Aorta (tissue), 5 donors: ENCODE data around the gene TARS2. TPM values are rescaled to one million over a fixed set of nuclear protein-coding genes. Genes with fewer than 3 reads are reported as not detected.

ENCODE experiments used
- ATAC-seq: fragments of 200-7000 bp; cut with Tn5 transposase; one replicate; pipeline ENCODE4 v1.9.1; 2022; ENCODE audit warnings: moderate library complexity; ENCODE audit not compliant: low FRiP score
- DNase-seq, 2 donors: peaks; one replicate each; pipeline ENCODE4 v3.0.0-alpha.2; 2020
- H3K27ac ChIP-seq, 2 donors: one replicate each; pipeline ENCODE4 v1.5.1; 2013; ENCODE audit warnings: low read length in 2 of 2, mild to moderate bottlenecking in 2 of 2, moderate library complexity in 2 of 2, control low read depth in 1 of 2, inconsistent platforms in 1 of 2, low read depth in 1 of 2
- H3K27me3 ChIP-seq, 2 donors: one replicate each; pipeline ENCODE4 v1.6.1; 2013; ENCODE audit warnings: control low read depth in 1 of 2, low read length in 1 of 2, mild to moderate bottlenecking in 1 of 2, moderate library complexity in 1 of 2; ENCODE audit not compliant: insufficient read depth in 2 of 2, control insufficient read depth in 1 of 2
- H3K36me3 ChIP-seq, 2 donors: one replicate each; pipeline ENCODE4 v1.6.1; 2013; ENCODE audit warnings: control low read depth in 1 of 2, low read length in 1 of 2, mild to moderate bottlenecking in 1 of 2; ENCODE audit not compliant: insufficient read depth in 2 of 2, control insufficient read depth in 1 of 2
- H3K4me1 ChIP-seq, 2 donors: one replicate each; pipeline ENCODE4 v1.6.1; 2013; ENCODE audit warnings: low read length in 2 of 2, control low read depth in 1 of 2, mild to moderate bottlenecking in 1 of 2, moderate library complexity in 1 of 2; ENCODE audit not compliant: insufficient read depth in 2 of 2, control insufficient read depth in 1 of 2
- H3K4me3 ChIP-seq, 2 donors: one replicate each; pipeline ENCODE4 v1.5.1; 2013; ENCODE audit warnings: low read length in 2 of 2, control low read depth in 1 of 2, mild to moderate bottlenecking in 1 of 2
- H3K9me3 ChIP-seq: one replicate; pipeline ENCODE4 v1.6.1; 2013; ENCODE audit warnings: mild to moderate bottlenecking, low read length; ENCODE audit not compliant: control insufficient read depth
- WGBS, 2 donors: extraction: QIAGEN DNeasy Blood & Tissue Kit; methylation state at CpG; one replicate each; pipeline ENCODE4 v1.1.7; 2013; 5-methylcytosine and 5-hydroxymethylcytosine counted together
- intact Hi-C, 2 donors: fragments of 100-400 bp; cut with DNase I; formaldehyde crosslinking; loops; one replicate each; pipeline versions ENCODE4 v1.14.2 to v1.15.0; 2022
- polyA plus RNA-seq, 2 donors: library from polyadenylated mRNA; stranded (reverse); fragments of 200-250 nt; gene quantifications; one replicate each; pipeline ENCODE4 v1.2.3, GENCODE V29; 2013
- total RNA-seq, 2 donors: library from RNA; stranded (reverse); fragmentation: NEBNext Ultra II Directional; extraction: Animal tissue kit (Norgen Biotek cat#: 25700); gene quantifications; one replicate each; pipeline ENCODE4 v1.2.1, GENCODE V29; 2021
- donor health status: healthy with polysubstance abuse.
- donor health status: Bipolar disorder and iron deficiency.
- donor health status: DM: no; HTN: no; CAD: no.
- donor health status: DM: no; HTN: no; CAD: no.
- donor health status: DM: yes; HTN: yes; CAD: no.

TARS2 gene
- total and polyA plus RNA-seq, 4 donors, result 8.4 to 18.6 (median 13.7) TPM

GRCh38 chr1:150549496-150550221, 62.4 kb downstream of the TARS2 start:
- 2 to 4% methylated on average over 32 to 43 of the region's 43 CpGs for WGBS, 2 donors
- Histone ChIP-seq H3K4me3 (peak overlapping the region; percentile 27 to 46), H3K4me1 (peaks cover 0 to 3% of the 10 kb centered on the region in 2 donors)

GRCh38 chr1:150550222-150551050, 63.2 kb downstream of the TARS2 start:
- H3K36me3 ChIP-seq, result no peaks in the 10 kb centered on the region
- H3K27ac ChIP-seq, result peak overlapping the region in 1 of 2 donors; percentile 78
- ATAC-seq (peak; percentile 44), DNase-seq (peak in 1 of 2 donors; percentile 91)
- peaks cover 0 to 3% of the 10 kb centered on the region in 2 donors for H3K4me1 ChIP-seq
- no peaks in the 10 kb centered on the region for H3K27me3 ChIP-seq
- 3 to 6% methylated on average over 19 to 22 of the region's 22 CpGs for WGBS, 2 donors
- H3K9me3 ChIP-seq, result no peaks in the 10 kb centered on the region
- intact Hi-C loops, result no loop called here
- peak overlapping the region in 1 of 2 donors; percentile 46 for H3K4me3 ChIP-seq

More at GRCh38 chr1:150549496-150550221, 62.4 kb downstream of the TARS2 start:
- no peaks in the 10 kb centered on the region for H3K36me3 ChIP-seq
- peak overlapping the region; percentile 46 to 88 for H3K27ac ChIP-seq
- ATAC-seq, result peak; percentile 9
- H3K9me3 ChIP-seq, result no peaks in the 10 kb centered on the region
- intact Hi-C loops, result no loop called here
- no peaks in the 10 kb centered on the region for H3K27me3 ChIP-seq
- peak in 1 of 2 donors; percentile 87 for DNase-seq

GRCh38 chr1:150551051-150551783, 64.0 kb downstream of the TARS2 start:
- H3K27ac ChIP-seq, result peak overlapping the region in 1 of 2 donors; percentile 78
- intact Hi-C loops, result no loop called here
- 33 to 35% methylated on average over 11 of the region's 11 CpGs for WGBS, 2 donors
- peak; percentile 24 for ATAC-seq
- no peaks in the 10 kb centered on the region for H3K27me3 ChIP-seq
- peak; percentile 74 to 76 for DNase-seq
- no peaks in the 10 kb centered on the region for H3K9me3 ChIP-seq
- H3K4me3 ChIP-seq, result no peak overlapping the region
- no peaks in the 10 kb centered on the region for H3K36me3 ChIP-seq
- peaks cover 0 to 3% of the 10 kb centered on the region in 2 donors for H3K4me1 ChIP-seq

- Histone ChIP-seq H3K4me1 (peaks cover 0 to 3% of the 10 kb centered on the region in 2 donors), H3K36me3 (no peaks in the 10 kb centered on the region), H3K9me3 (no peaks in the 10 kb centered on the region), H3K27me3 (no peaks in the 10 kb centered on the region), H3K4me3 (no peak overlapping the region), H3K27ac (peak overlapping the region in 1 of 2 donors; percentile 6)
- ATAC-seq (no peak), DNase-seq (no peak)
- 25 to 42% methylated on average over 1 of the region's 1 CpG for WGBS, 2 donors
- intact Hi-C loops, result no loop called here
Measured at GRCh38 chr1:150551784-150552127, 64.5 kb downstream of the TARS2 start.

DNA sequence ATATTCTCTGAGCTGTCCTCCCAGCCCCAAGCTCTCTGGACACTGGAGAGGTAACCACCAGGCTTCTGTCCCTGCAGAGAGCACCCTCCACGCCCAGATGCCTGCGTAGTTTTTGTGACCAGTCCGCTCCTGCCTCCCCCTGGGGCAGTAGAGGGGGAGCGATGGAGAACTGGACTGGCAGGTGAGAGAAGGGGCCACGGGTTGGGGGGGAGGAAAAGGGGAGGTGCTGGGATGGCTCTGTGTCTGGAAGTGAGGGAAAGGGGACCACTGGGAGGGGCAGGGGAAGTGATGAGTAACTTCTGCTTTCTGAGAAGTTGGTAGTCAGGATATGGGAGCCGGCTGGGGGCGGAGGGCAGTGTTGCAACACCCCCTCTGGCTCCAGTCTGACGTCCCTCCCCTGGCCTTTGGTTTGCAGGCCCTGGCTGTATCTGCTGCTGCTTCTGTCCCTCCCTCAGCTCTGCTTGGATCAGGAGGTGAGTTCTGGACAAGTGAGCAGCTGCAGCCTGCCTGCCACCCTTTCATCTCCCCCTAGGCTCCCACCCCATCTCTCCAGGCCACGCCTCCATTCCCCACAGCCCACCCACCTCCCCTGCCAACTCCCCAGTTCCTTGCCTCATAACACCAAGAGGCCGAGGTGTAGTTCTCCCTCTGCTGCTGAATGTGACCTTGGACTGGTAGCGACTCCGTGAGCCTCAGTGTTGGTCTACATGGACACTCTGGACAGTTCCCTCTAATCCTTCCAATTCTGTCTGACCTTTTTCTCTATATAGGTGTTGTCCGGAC, 65.1 kb downstream of the TARS2 start:
- DNase-seq (peak; percentile 95), ATAC-seq (peak; percentile 77)
- Histone ChIP-seq H3K9me3 (no peaks in the 10 kb centered on the region), H3K27me3 (no peaks in the 10 kb centered on the region), H3K27ac (peak overlapping the region in 1 of 2 donors; percentile 6), H3K36me3 (no peaks in the 10 kb centered on the region), H3K4me3 (no peak overlapping the region), H3K4me1 (peaks cover 0 to 3% of the 10 kb centered on the region in 2 donors)
- intact Hi-C loops, result no loop called here
- 35 to 41% methylated on average over 12 to 13 of the region's 13 CpGs for WGBS, 2 donors

DNA sequence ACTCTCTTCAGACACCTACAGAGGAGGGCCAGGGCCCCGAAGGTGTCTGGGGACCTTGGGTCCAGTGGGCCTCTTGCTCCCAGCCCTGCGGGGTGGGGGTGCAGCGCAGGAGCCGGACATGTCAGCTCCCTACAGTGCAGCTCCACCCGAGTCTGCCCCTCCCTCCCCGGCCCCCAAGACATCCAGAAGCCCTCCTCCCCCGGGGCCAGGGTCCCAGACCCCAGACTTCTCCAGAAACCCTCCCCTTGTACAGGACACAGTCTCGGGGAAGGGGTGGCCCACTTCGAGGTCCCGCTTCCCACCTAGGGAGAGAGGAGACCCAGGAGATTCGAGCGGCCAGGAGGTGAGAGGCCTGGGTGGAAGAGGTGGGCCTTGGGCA, 65.7 kb downstream of the TARS2 start:
- peak; percentile 56 to 80 for DNase-seq
- Histone ChIP-seq H3K4me1 (peaks cover 0 to 3% of the 10 kb centered on the region in 2 donors), H3K27ac (no peak overlapping the region), H3K27me3 (no peaks in the 10 kb centered on the region), H3K4me3 (no peak overlapping the region), H3K9me3 (no peaks in the 10 kb centered on the region), H3K36me3 (no peaks in the 10 kb centered on the region)
- intact Hi-C loops, result no loop called here
- WGBS, 2 donors, result 71 to 72% methylated on average over 12 of the region's 12 CpGs
- ATAC-seq, result no peak

GRCh38 chr1:150553392-150554085, 66.3 kb downstream of the TARS2 start:
- Histone ChIP-seq H3K36me3 (no peaks in the 10 kb centered on the region), H3K27ac (no peak overlapping the region), H3K9me3 (no peaks in the 10 kb centered on the region), H3K4me3 (no peak overlapping the region), H3K4me1 (peaks cover 0 to 3% of the 10 kb centered on the region in 2 donors), H3K27me3 (no peaks in the 10 kb centered on the region)
- intact Hi-C loops, result no loop called here
- no peak for ATAC-seq
- 62 to 72% methylated on average over 21 to 23 of the region's 23 CpGs for WGBS, 2 donors
- peak; percentile 53 to 74 for DNase-seq
